CD4-positive, alpha-beta T cell treated with Interleukin-21 for 1 hour (primary cell): ENCODE measurements around the gene RSPRY1.
A peak's percentile ranks its signal among the peaks of the same experiment; 100 is the strongest.

ENCODE experiments used
- DNase-seq: peaks from one replicate; pipeline ENCODE4 v3.0.0-alpha.2; 2020

The RSPRY1 gene

GRCh38 chr16:57152096-57153093 is 33.7 kb upstream of the RSPRY1 start:
- DNase-seq, result no peak

DNA sequence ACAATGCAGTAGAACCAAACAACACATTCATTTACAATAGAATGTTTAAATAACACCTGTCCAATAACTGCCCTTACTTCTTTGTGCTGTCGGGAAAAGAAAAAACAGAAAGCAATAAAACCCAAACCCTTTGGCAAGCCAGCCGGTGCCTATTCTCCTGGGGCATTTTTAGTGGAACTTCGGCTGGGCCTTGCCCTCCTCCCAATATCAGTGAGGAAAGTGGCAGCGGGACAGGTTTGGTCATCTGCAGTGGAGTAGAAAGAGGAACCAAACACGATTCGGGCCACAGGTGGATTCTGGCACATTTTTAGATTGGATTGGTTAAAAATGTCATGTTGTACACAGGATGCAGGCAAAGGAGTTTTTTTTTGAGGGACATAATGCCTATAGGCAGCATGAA is 32.3 kb upstream of the RSPRY1 start:
- DNase-seq, result no peak

- DNase-seq, result no peak
These were observed 30.3 kb upstream of the RSPRY1 start for GRCh38 chr16:57155702-57156350.

DNA sequence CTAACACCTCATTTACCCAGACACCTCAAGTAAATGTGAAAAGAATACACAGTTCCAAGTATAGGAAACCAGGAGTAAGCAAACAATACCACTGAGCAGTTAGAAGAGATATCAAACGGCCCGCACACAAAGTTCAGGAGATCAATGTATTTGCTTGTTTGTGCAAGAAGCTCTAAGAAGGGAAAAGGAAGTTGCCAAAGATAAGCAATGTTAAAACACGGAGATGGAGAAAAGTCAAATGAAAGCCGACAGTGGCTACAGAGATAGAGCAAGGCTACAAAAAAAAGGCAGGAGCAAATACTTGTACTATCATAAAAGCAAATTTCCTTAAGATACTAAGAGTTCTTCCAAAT is 29.8 kb upstream of the RSPRY1 start:
- DNase-seq, result no peak

DNA sequence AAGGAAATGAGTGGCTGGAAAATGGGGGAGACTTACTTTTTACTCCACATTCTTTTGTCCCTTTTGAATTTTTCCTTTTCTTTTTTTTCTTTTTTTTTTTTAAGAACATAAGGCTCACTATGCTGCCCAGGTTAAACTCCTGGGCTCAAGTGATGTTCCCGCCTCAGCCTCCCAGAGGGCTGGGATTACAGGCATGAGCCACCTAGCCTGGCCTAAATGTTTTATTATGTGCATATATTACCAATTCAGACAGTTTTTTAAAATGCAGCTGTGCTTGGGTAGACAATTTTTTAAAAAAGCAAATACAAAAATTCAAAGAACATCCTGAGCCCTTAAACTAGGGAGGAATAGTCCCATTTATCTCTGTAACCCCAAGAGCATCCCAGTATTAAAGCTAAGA is 28.6 kb upstream of the RSPRY1 start:
- no peak for DNase-seq

DNA sequence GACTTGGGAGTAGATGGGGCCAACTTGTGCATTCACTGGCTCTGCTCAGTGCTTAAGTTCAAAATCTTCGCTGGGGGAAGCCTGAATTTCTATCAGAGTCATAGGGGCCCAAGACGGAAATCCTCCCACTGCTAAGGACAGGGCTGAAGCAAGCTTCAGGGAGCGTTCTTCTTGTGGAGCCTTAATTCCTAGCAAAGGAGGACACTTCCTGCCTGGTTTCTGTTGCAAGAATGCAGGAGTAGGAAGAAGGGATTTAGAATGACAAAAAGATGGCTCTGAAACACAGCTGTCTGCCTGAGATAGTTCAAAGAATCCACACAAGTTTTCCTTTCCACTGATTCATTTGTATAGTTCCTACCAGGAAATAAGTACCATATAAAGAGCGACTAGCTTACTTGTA is 26.7 kb upstream of the RSPRY1 start:
- DNase-seq, result no peak

- no peak for DNase-seq
These were observed 22.3 kb upstream of the RSPRY1 start for GRCh38 chr16:57163842-57164241.

- DNase-seq, result no peak
These were observed 20.6 kb upstream of the RSPRY1 start for GRCh38 chr16:57165483-57165882.

DNA sequence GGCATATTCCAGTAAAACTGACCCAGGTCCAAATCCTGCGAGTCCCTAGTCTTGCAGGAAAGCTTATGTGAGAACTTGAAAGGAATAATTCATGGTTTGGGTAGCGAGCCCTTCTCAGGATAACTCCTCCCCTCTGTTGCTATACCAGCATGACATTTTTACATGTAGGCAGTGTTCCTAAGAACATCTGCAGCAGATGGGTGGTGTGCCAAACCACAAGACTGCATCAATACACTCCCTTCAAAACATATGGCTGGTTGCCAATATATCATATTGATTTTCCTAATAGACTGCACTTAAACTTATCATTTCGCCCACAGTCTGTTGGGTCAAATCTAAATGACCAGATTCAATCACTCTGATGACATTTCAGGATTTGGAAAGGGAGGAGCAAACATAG is 20.2 kb upstream of the RSPRY1 start:
- no peak for DNase-seq

GRCh38 chr16:57166451-57166850 is 19.7 kb upstream of the RSPRY1 start:
- DNase-seq, result no peak

DNA sequence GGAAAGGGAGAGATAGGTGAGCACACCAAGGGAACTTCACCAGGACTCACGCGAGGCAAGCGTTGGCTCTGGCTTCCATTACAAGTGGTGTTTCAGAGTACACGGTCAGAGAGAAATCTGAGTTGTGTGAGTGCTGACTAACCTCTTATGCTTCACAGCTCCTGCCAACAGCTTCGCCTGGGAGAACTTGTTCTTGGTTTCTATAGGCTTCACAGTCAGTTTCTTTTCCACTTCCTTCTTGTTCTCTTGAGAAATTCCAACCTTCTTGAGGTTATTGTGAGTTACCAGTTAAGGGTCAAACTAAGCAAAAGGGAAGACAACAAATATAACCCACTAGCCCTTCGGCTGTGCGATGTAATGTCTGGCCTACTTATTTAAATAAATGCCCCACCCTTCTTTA is 19.2 kb upstream of the RSPRY1 start:
- no peak for DNase-seq

GRCh38 chr16:57167538-57167937 is 18.6 kb upstream of the RSPRY1 start:
- DNase-seq, result no peak

DNA sequence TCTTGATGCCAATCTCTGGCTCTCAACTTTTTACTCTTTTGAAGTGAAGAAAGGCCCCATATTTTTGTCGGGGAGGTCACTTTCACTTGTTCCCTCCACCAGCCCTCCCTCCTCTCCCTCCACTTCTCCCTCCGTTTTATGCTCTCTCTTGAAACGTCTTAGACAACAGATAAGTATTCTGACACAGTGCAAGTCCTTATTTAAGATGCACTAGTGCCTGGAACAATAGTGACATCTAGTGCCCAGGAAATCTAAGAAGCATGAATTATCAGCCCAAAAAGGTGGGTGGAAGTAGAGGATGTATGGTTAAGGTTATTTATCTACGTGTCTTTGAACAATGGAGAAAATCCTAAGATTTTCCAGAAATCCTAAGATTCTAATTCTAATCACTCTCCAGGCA is 18.2 kb upstream of the RSPRY1 start:
- peak; percentile 78 for DNase-seq

DNA sequence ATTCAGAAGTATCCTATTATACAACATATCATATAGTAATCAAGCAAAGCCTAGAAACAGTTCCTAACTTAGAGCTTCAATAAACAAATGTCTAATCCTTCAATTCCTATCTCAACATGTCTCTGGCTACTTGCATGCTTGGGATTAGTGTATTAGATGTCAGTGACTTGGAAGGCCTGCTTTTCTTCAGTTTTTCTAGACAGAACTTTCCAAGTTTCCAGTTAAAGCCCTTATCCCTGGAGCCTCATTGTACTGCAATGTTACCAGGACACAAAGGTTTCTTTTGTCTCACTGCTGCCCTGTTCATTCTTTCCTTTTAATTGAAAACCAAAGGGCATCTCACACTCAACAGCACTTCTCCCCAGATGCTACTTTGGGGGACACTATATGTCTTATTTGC is 16.8 kb upstream of the RSPRY1 start:
- no peak for DNase-seq

DNA sequence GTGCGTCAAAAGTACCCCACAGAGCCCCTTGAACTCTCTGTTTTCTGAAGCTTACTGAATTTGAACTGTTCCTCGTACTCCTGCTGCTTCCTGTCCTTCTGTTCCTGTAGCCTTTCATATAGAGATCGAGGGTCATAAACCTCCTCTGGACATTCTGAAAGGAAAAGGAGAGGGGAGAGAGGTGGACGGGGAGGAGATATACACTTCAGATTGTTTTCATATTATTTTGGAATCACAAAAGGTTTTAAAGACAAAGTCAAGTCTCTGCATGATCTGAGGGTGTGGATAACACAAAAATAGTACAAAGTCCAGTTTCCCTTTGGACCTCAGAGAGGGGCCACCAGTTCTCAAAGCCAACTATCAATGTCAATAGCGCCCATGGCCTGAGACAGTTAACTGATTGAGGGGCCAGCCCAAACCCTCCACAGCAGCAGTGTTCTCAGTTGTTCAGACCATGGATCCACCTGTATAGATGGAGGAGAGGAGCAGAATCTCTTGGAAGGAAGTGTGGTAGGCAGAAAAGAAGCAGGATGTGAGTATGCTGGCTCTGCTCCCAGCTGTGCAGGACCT is 13.3 kb upstream of the RSPRY1 start:
- DNase-seq, result no peak

DNA sequence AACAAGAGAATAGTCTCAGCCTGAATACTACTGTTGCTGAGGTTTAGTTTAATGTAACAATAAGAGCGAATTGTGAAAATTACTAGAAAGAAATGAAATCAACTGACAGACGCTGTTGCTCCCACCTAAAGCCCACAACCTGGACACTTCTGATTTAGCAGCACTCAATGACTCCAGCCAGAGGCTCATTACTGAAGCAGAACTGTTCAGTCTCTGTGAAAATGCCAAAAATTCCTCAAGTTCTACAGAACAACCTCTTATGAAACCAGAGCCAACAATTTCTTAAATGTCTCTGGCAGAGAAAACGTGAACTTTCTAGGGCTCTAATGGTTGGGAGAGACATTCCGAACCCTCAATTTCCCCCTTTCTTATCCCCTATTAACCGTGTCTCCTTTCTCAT is 10.2 kb upstream of the RSPRY1 start:
- DNase-seq, result no peak

- no peak for DNase-seq
These were observed 7.9 kb upstream of the RSPRY1 start for GRCh38 chr16:57178196-57178595.

- no peak for DNase-seq
These were observed 7.3 kb upstream of the RSPRY1 start for GRCh38 chr16:57178793-57179212.

DNA sequence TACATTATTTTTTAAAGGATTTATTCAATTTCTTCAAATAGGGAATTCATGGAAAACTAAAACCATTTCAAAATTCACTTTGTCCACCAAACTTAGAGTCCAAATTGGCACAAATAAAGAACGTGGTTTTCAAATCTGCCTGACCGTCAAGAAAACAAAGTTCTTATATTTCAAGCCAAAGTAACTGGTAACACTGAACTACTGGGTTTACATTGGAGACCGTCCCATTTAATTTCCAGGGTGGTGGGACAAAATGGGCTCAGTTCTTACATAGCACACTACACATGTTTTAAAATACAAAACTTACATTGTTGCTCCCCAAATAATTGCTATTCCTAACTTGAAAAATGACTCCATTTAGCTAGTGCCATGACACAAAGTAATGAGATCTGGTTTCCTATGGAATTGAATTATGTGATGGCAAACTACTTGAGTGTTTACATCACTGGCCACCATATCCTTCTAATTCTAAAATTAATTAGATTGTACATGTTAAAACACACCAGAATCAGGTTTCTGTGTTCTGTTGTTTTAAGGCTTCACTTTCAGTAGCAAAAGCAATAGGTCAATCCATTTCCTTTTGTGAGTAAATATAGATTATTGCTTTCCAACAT is 6.8 kb upstream of the RSPRY1 start:
- DNase-seq, result no peak

- no peak for DNase-seq
These were observed 2.0 kb upstream of the RSPRY1 start for GRCh38 chr16:57184113-57184512.

- no peak for DNase-seq
These were observed 1.2 kb upstream of the RSPRY1 start for GRCh38 chr16:57184887-57185445.

DNA sequence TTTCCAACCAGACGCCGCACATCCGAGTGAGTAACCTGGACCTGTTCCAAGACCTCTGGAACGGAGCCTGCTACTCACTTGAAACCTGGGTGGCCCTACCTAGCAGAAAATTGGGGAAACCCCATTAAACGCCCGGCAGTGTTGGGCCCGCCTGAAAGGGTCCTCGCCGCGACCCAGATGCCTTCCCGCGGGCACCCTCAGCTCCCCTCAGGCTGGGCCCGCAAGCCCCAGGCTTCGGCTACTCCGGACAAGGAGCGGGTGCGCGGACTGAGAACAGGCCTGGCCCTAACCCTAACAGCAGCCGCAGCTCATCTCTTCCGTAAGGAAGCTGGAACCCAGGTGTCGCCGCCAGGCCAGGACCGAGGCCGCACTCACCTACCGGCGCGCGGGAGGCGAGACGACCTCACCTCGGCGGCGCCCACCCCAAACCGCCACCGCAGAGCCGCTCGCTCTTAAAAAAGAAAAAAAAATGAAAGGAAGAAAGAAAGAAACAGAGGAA is 634 bp upstream of the RSPRY1 start:
- peak; percentile 48 for DNase-seq
